Heart left ventricle (tissue), 16 donors: Measurements from ENCODE around the gene TNFSF4. TPM values are rescaled to one million over a fixed set of nuclear protein-coding genes. Genes with fewer than 3 reads are reported as not detected.
"Not testable (repeated sequence)": the region's sequence is repeated elsewhere in the genome, so short reads cannot be mapped to it uniquely, and the experiment has no call there.

ENCODE experiments used
- ATAC-seq, 4 donors: fragments of 200-7000 bp; cut with Tn5 transposase; one replicate each; pipeline ENCODE4 v1.9.1; 2020 to 2022; ENCODE audit warnings: moderate library complexity in 4 of 4, mild to moderate bottlenecking in 3 of 4, moderate number of reproducible peaks in 1 of 4
- DNase-seq, 5 donors: peaks; one replicate each; pipeline ENCODE4 v3.0.0-alpha.2; 2020
- H3K27ac ChIP-seq, 12 donors: fragments of 200-600 bp; sonication (generic) in 4 of 12; one replicate each; pipeline versions ENCODE4 v1.5.0 to v1.8.0; 2016 to 2022; ENCODE audit warnings: mild to moderate bottlenecking in 2 of 12
- H3K27me3 ChIP-seq, 9 donors: fragments of 200-600 bp; sonication (generic) in 2 of 9; one replicate each; pipeline versions ENCODE4 v1.5.1 to v1.8.0; 2016 to 2022; ENCODE audit warnings: mild to moderate bottlenecking in 3 of 9
- H3K36me3 ChIP-seq, 9 donors: fragments of 200-600 bp; sonication (generic) in 2 of 9; one replicate each; pipeline versions ENCODE4 v1.5.0 to v1.8.0; 2018 to 2022; ENCODE audit warnings: mild to moderate bottlenecking in 2 of 9
- H3K4me1 ChIP-seq, 12 donors: fragments of 200-600 bp; sonication (generic) in 4 of 12; one replicate each; pipeline versions ENCODE4 v1.5.0 to v1.8.0; 2016 to 2022; ENCODE audit warnings: mild to moderate bottlenecking in 3 of 12
- H3K4me3 ChIP-seq, 12 donors: fragments of 200-600 bp; sonication (generic) in 4 of 12; one replicate each; pipeline versions ENCODE4 v1.5.0 to v1.8.0; 2017 to 2022; ENCODE audit warnings: mild to moderate bottlenecking in 9 of 12, moderate library complexity in 4 of 12
- H3K9me3 ChIP-seq, 12 donors: fragments of 200-600 bp; sonication (generic) in 4 of 12; one replicate each; pipeline versions ENCODE4 v1.5.0 to v1.8.0; 2016 to 2022; ENCODE audit warnings: mild to moderate bottlenecking in 1 of 12
- CTCF ChIP-seq, 12 donors: fragments of 200-600 bp; sonication (generic) in 4 of 12; IDR thresholded peaks; one replicate each; pipeline versions ENCODE4 v1.5.0 to v1.8.0; 2018 to 2022; ENCODE audit warnings: antibody characterized with exemption in 12 of 12, mild to moderate bottlenecking in 5 of 12
- POLR2A ChIP-seq, 2 donors: fragments of 450-650 bp; IDR thresholded peaks; one replicate each; pipeline ENCODE4 v1.6.1; 2017; ENCODE audit warnings: antibody characterized with exemption in 2 of 2, mild to moderate bottlenecking in 2 of 2, moderate library complexity in 2 of 2
- WGBS, 4 donors: extraction: QIAGEN DNeasy Blood & Tissue Kit in 2 of 4; methylation state at CpG; one replicate each; pipeline versions ENCODE4 v1.1.5 to v1.1.7; 2013 to 2018; 5-methylcytosine and 5-hydroxymethylcytosine counted together
- intact Hi-C, 10 donors: fragments of 100-400 bp; cut with DNase I; formaldehyde crosslinking; loops; one replicate each; pipeline versions ENCODE4 v1.11.1 to v1.14.2; 2022
- polyA plus RNA-seq, 2 donors: library from polyadenylated mRNA; stranded (reverse); fragments of 200-250 nt; gene quantifications; one replicate each; pipeline ENCODE4 v1.2.3, GENCODE V29; 2013
- total RNA-seq, 9 donors: library from RNA; depleted of rRNA in 2 of 9; stranded (reverse); fragments of >200 nt in 2 of 9; fragmentation: NEBNext Ultra II Directional in 3 of 9; extraction: Animal tissue kit (Norgen Biotek cat#: 25700) in 3 of 9; gene quantifications; one replicate each; pipeline versions ENCODE4 v1.1.0 to v1.2.4, GENCODE V29; 2016 to 2023
- donor health status: ischemic (EF 13 %, LVEDD 7.1; RV severe dilation, severe dysfunction).
- donor health status: healthy with polysubstance abuse.
- donor health status: DM: no; HTN: yes; CAD: no.
- donor health status: DM: no; HTN: no; CAD: no.
- donor health status: ischemic (EF 25% LVEDD 6.9; RV normal size, moderate dysfunction).
- donor health status: ischemic (EF 25% LVEDD 5.7; RV mildly dilated, moderate dysfunction).
- donor health status: healthy.
- donor health status: DM: yes; HTN: yes; CAD: no.
- donor health status: ischemic (EF 35%, LVEDD 5.7; RV mildly dilated, moderate dysfunction).
- donor health status: nonischemic (EF 11% LVEDD 7.7; RV severe dilation, severe dysfunction).
- donor health status: DM: yes; HTN: yes; CAD: no.
- donor health status: PGD.
- donor health status: ischemic (EF 29% LVEDD 5.4; RV normal size, mild dysfunction).
- donor health status: nonischemic (EF 23%, LVEDD 6.1; RV moderate dilation, normal function).

The TNFSF4 gene
- total and polyA plus RNA-seq, 11 donors = 0.19 to 1.6 (median 0.60) TPM

GRCh38 chr1:173163222-173163621 lies 43.9 kb downstream of the TNFSF4 start:
- intact Hi-C loops = no loop called here
- TF ChIP-seq CTCF (IDR thresholded peaks at IDR 0.05) = no peak
- no peak for TF ChIP-seq POLR2A (IDR thresholded peaks at IDR 0.05)
- 75 to 98% (median 97%) methylated on average over 2 of the region's 2 CpGs for WGBS, 4 donors
- H3K9me3 ChIP-seq = no peaks in the 10 kb centered on the region
- DNase-seq (no peak), ATAC-seq (no peak)
- H3K27me3 ChIP-seq = no peaks in the 10 kb centered on the region
- no peaks in the 10 kb centered on the region for H3K4me1 ChIP-seq
- H3K4me3 ChIP-seq = no peak overlapping the region
- H3K27ac ChIP-seq = no peak overlapping the region
- no peaks in the 10 kb centered on the region for H3K36me3 ChIP-seq

- no peak for ATAC-seq
- DNase-seq = no peak
- Histone ChIP-seq H3K4me3 (no peak overlapping the region), H3K27me3 (no peaks in the 10 kb centered on the region), H3K36me3 (no peaks in the 10 kb centered on the region), H3K9me3 (no peaks in the 10 kb centered on the region), H3K4me1 (no peaks in the 10 kb centered on the region), H3K27ac (no peak overlapping the region)
- WGBS, 4 donors = 92 to 100% (median 97%) methylated on average over 1 of the region's 1 CpG
- intact Hi-C loops = no loop called here
- TF ChIP-seq CTCF (IDR thresholded peaks at IDR 0.05) (no peak), POLR2A (IDR thresholded peaks at IDR 0.05) (no peak)
These were observed 44.5 kb downstream of the TNFSF4 start for GRCh38 chr1:173162601-173163000.

GRCh38 chr1:173161510-173162221 lies 45.5 kb downstream of the TNFSF4 start:
- 84 to 93% (median 87%) methylated on average over 3 of the region's 3 CpGs for WGBS, 4 donors
- Histone ChIP-seq H3K4me3 (no peak overlapping the region), H3K4me1 (no peaks in the 10 kb centered on the region), H3K27me3 (no peaks in the 10 kb centered on the region), H3K27ac (no peak overlapping the region), H3K36me3 (no peaks in the 10 kb centered on the region), H3K9me3 (no peaks in the 10 kb centered on the region)
- DNase-seq = no peak
- TF ChIP-seq CTCF (IDR thresholded peaks at IDR 0.05) (no peak), POLR2A (IDR thresholded peaks at IDR 0.05) (no peak)
- no peak for ATAC-seq
- intact Hi-C loops = no loop called here

- WGBS, 4 donors = 86 to 94% (median 91%) methylated on average over 9 of the region's 9 CpGs
- intact Hi-C loops, DNase-seq, H3K36me3 ChIP-seq, H3K4me3 ChIP-seq, H3K4me1 ChIP-seq, H3K27ac ChIP-seq, ATAC-seq, H3K27me3 ChIP-seq, H3K9me3 ChIP-seq: not testable (repeated sequence)
These were observed 53.2 kb downstream of the TNFSF4 start for GRCh38 chr1:173153964-173154363.

GRCh38 chr1:173153503-173153902 lies 53.6 kb downstream of the TNFSF4 start:
- no peak for ATAC-seq
- WGBS, 4 donors = 78 to 94% (median 90%) methylated on average over 4 of the region's 4 CpGs
- H3K27ac ChIP-seq = no peak overlapping the region
- intact Hi-C loops = no loop called here
- TF ChIP-seq CTCF (IDR thresholded peaks at IDR 0.05) (no peak), POLR2A (IDR thresholded peaks at IDR 0.05) (no peak)
- no peaks in the 10 kb centered on the region for H3K9me3 ChIP-seq
- no peak overlapping the region for H3K4me3 ChIP-seq
- no peaks in the 10 kb centered on the region for H3K4me1 ChIP-seq
- DNase-seq = no peak
- no peaks in the 10 kb centered on the region for H3K27me3 ChIP-seq
- H3K36me3 ChIP-seq = no peaks in the 10 kb centered on the region
